ENCODE results near the gene MTMR12. TPM values are rescaled to one million over a fixed set of nuclear protein-coding genes. Genes with fewer than 3 reads are reported as not detected.
"Not testable (repeated sequence)": the region's sequence is repeated elsewhere in the genome, so short reads cannot be mapped to it uniquely, and the experiment has no call there.

MTMR12 gene
- total and polyA plus RNA-seq, 4 donors = 8.8 to 37.8 (median 23.9) TPM

DNA sequence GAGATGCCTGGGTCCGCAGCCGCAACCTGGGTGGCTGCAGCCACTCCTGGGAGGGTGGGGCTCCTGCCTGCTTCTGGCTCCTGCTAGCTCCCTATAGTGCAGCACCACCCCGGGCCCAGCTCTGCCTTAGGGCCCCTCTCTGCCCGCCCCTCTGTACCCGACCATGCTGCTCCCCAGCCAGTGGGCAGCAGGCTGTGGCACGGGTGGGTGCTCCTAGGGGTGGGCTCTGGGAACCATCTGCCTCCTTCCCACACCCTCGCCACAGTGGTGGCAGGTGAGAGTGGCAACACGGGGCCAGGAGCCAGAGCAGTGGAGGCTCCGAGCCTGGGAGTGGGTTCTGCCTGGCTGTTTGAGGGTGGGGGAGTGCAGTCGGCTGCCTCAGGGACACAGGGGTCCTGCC, 7.8 kb upstream of the MTMR12 start:
- intact Hi-C loops (cut with DNase I) = no loop called here
- no peak for DNase-seq

GRCh38 chr5:32319926-32320543, 7.3 kb upstream of the MTMR12 start:
- ATAC-seq (ENCODE audit: low FRiP score) (no peak), DNase-seq (no peak)
- Histone ChIP-seq H3K27ac (ENCODE audit: low read depth in 1 of 2, low read length in 2 of 2) (no peak overlapping the region), H3K4me1 (ENCODE audit: control insufficient read depth in 1 of 2, insufficient read depth in 2 of 2, low read length in 2 of 2) (no peaks in the 10 kb centered on the region), H3K27me3 (ENCODE audit: control insufficient read depth in 1 of 2, insufficient read depth in 2 of 2, low read length in 1 of 2) (no peaks in the 10 kb centered on the region), H3K9me3 (ENCODE audit: control insufficient read depth, low read length) (no peaks in the 10 kb centered on the region), H3K4me3 (ENCODE audit: low read length in 2 of 2) (no peak overlapping the region), H3K36me3 (ENCODE audit: control insufficient read depth in 1 of 2, insufficient read depth in 2 of 2, low read length in 1 of 2) (no peaks in the 10 kb centered on the region)
- WGBS, 2 donors = 80 to 85% methylated on average over 7 of the region's 7 CpGs
- intact Hi-C loops (cut with DNase I) = no loop called here

More for the DNA sequence above, 7.8 kb upstream of the MTMR12 start:
- Histone ChIP-seq H3K4me3 (ENCODE audit: low read length in 2 of 2) (no peak overlapping the region), H3K36me3 (ENCODE audit: control insufficient read depth in 1 of 2, insufficient read depth in 2 of 2, low read length in 1 of 2) (no peaks in the 10 kb centered on the region), H3K4me1 (ENCODE audit: control insufficient read depth in 1 of 2, insufficient read depth in 2 of 2, low read length in 2 of 2) (no peaks in the 10 kb centered on the region), H3K9me3 (ENCODE audit: control insufficient read depth, low read length) (no peaks in the 10 kb centered on the region), H3K27me3 (ENCODE audit: control insufficient read depth in 1 of 2, insufficient read depth in 2 of 2, low read length in 1 of 2) (no peaks in the 10 kb centered on the region), H3K27ac (ENCODE audit: low read depth in 1 of 2, low read length in 2 of 2) (no peak overlapping the region)
- WGBS, 2 donors = 88 to 91% methylated on average over 8 to 10 of the region's 10 CpGs
- peak; percentile 50 for ATAC-seq (ENCODE audit: low FRiP score)

DNA sequence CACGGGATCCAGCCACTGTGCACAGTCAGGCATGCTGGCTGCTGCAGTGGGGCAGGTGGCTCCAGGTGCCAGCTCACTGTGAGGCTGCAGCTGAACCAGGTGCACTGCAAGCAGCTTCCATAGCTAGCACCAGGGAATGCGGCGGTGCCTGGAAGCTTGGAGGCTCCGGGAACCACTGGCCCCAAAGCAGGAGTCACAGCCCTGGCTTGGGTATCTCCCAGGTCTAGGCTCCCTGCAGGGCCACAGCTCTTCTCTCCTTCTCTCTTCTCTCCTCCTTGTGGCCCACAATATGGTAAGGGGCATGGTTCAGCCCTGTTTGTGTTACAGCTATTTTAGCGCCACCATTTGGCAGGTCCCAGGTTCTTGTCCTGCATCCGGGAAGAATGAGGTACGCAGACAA, 6.7 kb upstream of the MTMR12 start:
- H3K27ac ChIP-seq (ENCODE audit: low read depth in 1 of 2, low read length in 2 of 2) = no peak overlapping the region
- no peak for ATAC-seq (ENCODE audit: low FRiP score)
- no peaks in the 10 kb centered on the region for H3K36me3 ChIP-seq (ENCODE audit: control insufficient read depth in 1 of 2, insufficient read depth in 2 of 2, low read length in 1 of 2)
- H3K9me3 ChIP-seq (ENCODE audit: control insufficient read depth, low read length) = no peaks in the 10 kb centered on the region
- H3K4me3 ChIP-seq (ENCODE audit: low read length in 2 of 2) = no peak overlapping the region
- 71 to 82% methylated on average over 7 of the region's 7 CpGs for WGBS, 2 donors
- H3K4me1 ChIP-seq (ENCODE audit: control insufficient read depth in 1 of 2, insufficient read depth in 2 of 2, low read length in 2 of 2) = no peaks in the 10 kb centered on the region
- H3K27me3 ChIP-seq (ENCODE audit: control insufficient read depth in 1 of 2, insufficient read depth in 2 of 2, low read length in 1 of 2) = no peaks in the 10 kb centered on the region
- DNase-seq = no peak
- intact Hi-C loops (cut with DNase I) = no loop called here

DNA sequence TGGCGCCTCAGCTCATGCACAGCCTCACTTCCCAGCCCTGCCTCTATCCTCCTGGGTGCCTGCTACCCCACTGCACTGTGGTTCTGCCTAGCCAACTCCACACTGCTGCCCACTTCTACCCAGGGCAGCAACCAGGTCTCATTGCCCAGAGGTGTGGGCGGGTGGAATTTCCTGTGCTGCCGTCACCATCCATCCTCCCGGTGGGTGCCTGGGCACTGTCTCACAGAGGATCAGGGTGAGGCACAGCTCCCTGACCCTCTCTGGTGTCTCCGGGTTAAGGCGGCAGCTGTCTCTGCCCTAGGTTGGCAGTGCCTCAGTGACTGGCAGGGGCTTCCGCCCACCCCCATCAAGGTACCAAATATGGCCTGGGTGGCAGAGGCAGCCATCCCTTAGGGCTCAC, 4.3 kb upstream of the MTMR12 start:
- H3K27me3 ChIP-seq (ENCODE audit: control insufficient read depth in 1 of 2, insufficient read depth in 2 of 2, low read length in 1 of 2) = no peaks in the 10 kb centered on the region
- no peaks in the 10 kb centered on the region for H3K36me3 ChIP-seq (ENCODE audit: control insufficient read depth in 1 of 2, insufficient read depth in 2 of 2, low read length in 1 of 2)
- no peak overlapping the region for H3K4me3 ChIP-seq (ENCODE audit: low read length in 2 of 2)
- no peak overlapping the region for H3K27ac ChIP-seq (ENCODE audit: low read depth in 1 of 2, low read length in 2 of 2)
- ATAC-seq (ENCODE audit: low FRiP score) (no peak), DNase-seq (no peak)
- H3K4me1 ChIP-seq (ENCODE audit: control insufficient read depth in 1 of 2, insufficient read depth in 2 of 2, low read length in 2 of 2) = no peaks in the 10 kb centered on the region
- no peaks in the 10 kb centered on the region for H3K9me3 ChIP-seq (ENCODE audit: control insufficient read depth, low read length)
- intact Hi-C loops (cut with DNase I) = no loop called here
- 59 to 61% methylated on average over 7 of the region's 7 CpGs for WGBS, 2 donors

DNA sequence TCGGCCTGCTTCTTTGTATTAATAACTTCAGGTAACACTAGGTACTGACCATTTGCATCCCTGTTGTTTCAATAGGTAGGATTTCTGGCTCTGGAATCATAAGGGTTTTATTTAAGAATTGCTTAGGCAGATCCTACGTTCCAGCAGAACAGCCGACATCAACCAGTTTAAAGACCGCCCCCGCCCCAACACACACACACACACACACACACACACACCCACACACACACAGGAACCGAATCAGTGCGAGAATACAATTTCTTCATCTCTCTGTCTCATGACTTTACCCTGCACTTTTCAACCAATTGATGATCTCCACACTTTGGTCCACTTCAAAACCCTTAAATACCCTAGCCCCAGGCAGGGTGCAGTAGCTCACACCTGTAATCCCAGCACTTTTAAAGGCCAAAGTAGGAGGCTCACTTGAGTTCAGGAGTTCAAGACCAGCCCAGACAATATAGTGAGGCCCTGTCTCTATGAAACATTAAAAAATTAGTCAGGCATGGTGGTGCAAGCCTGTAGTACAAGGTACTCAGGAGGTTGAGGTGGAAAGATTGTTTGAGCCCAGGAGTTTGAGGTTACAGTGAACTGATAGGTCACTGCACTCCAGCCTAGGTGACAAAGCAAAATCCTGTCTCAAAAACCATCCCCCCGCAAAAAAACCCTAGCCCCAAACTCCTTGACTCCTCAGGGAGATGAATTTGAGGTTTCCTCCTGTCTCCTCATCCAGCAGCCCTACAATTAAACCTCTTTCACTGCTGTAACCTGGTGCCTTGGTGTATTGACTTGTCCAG, 2.7 kb upstream of the MTMR12 start:
- intact Hi-C loops (cut with DNase I) = no loop called here
- DNase-seq = no peak
- no peak overlapping the region for H3K4me3 ChIP-seq (ENCODE audit: low read length in 2 of 2)
- no peak for ATAC-seq (ENCODE audit: low FRiP score)
- no peaks in the 10 kb centered on the region for H3K9me3 ChIP-seq (ENCODE audit: control insufficient read depth, low read length)
- no peaks in the 10 kb centered on the region for H3K4me1 ChIP-seq (ENCODE audit: control insufficient read depth in 1 of 2, insufficient read depth in 2 of 2, low read length in 2 of 2)
- WGBS, 2 donors = 79 to 84% methylated on average over 8 of the region's 8 CpGs
- no peak overlapping the region for H3K27ac ChIP-seq (ENCODE audit: low read depth in 1 of 2, low read length in 2 of 2)
- no peaks in the 10 kb centered on the region for H3K36me3 ChIP-seq (ENCODE audit: control insufficient read depth in 1 of 2, insufficient read depth in 2 of 2, low read length in 1 of 2)
- no peaks in the 10 kb centered on the region for H3K27me3 ChIP-seq (ENCODE audit: control insufficient read depth in 1 of 2, insufficient read depth in 2 of 2, low read length in 1 of 2)

DNA sequence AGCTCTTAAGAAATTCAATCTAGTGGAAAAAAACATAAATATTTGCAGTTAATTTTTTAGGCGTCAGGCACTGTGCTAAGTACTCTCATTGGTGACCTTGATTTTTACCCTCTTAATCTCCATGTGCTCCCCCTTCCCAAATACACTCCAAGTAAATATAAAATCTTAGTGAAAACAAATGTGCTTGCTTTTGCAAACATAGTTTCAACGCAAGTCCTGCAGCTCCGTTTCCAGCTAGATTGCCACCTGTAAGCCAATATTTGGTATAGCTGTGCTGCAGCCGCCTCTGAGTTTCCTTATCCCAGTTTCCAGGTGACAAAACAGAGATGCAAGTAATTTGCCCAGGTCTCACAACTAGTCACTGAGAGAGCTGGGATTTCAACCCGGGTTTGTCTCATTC, 1.9 kb upstream of the MTMR12 start:
- Histone ChIP-seq H3K9me3 (ENCODE audit: control insufficient read depth, low read length) (no peaks in the 10 kb centered on the region), H3K27ac (ENCODE audit: low read depth in 1 of 2, low read length in 2 of 2) (no peak overlapping the region), H3K4me1 (ENCODE audit: control insufficient read depth in 1 of 2, insufficient read depth in 2 of 2, low read length in 2 of 2) (no peaks in the 10 kb centered on the region), H3K4me3 (ENCODE audit: low read length in 2 of 2) (no peak overlapping the region), H3K27me3 (ENCODE audit: control insufficient read depth in 1 of 2, insufficient read depth in 2 of 2, low read length in 1 of 2) (no peaks in the 10 kb centered on the region), H3K36me3 (ENCODE audit: control insufficient read depth in 1 of 2, insufficient read depth in 2 of 2, low read length in 1 of 2) (no peaks in the 10 kb centered on the region)
- 77% methylated on average over 5 of the region's 5 CpGs for WGBS, 2 donors
- intact Hi-C loops (cut with DNase I) = loop anchor here (5.0 kb wide), 2 partner anchors 82 to 142 kb away; partner anchors contain the start of gene GOLPH3 (in 1 of the 2)
- ATAC-seq (ENCODE audit: low FRiP score) (no peak), DNase-seq (no peak)

DNA sequence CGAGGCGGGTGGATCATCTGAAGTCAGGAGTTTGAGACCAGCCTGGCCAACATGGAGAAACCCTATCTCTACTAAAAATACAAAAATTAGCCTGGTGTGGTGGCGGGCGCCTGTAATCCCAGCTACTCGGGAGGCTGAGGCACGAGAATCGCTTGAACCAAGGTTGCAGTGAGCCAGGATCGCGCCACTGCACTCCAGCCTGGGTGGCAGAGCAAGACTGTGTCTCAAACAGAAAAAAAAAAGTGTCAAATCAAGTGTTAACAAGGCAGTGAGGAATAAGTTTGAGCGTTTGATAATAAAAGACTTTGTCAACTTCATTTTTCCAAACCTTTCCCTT, 1.4 kb upstream of the MTMR12 start:
- intact Hi-C loops (cut with DNase I) = loop anchor here (5.0 kb wide), 2 partner anchors 82 to 142 kb away; partner anchors contain the start of gene GOLPH3 (in 1 of the 2)
- ATAC-seq (ENCODE audit: low FRiP score); H3K4me1 ChIP-seq (ENCODE audit: control insufficient read depth in 1 of 2, insufficient read depth in 2 of 2, low read length in 2 of 2); DNase-seq; H3K9me3 ChIP-seq (ENCODE audit: control insufficient read depth, low read length); H3K27me3 ChIP-seq (ENCODE audit: control insufficient read depth in 1 of 2, insufficient read depth in 2 of 2, low read length in 1 of 2); H3K4me3 ChIP-seq (ENCODE audit: low read length in 2 of 2); H3K27ac ChIP-seq (ENCODE audit: low read depth in 1 of 2, low read length in 2 of 2); H3K36me3 ChIP-seq (ENCODE audit: control insufficient read depth in 1 of 2, insufficient read depth in 2 of 2, low read length in 1 of 2): not testable (repeated sequence)
- WGBS, 2 donors = 87 to 90% methylated on average over 10 of the region's 10 CpGs

- Histone ChIP-seq H3K27me3 (ENCODE audit: control insufficient read depth in 1 of 2, insufficient read depth in 2 of 2, low read length in 1 of 2) (no peaks in the 10 kb centered on the region), H3K27ac (ENCODE audit: low read depth in 1 of 2, low read length in 2 of 2) (peak overlapping the region; percentile 92 to 97), H3K36me3 (ENCODE audit: control insufficient read depth in 1 of 2, insufficient read depth in 2 of 2, low read length in 1 of 2) (peaks cover 0 to under 1% of the 10 kb centered on the region in 2 donors), H3K4me3 (ENCODE audit: low read length in 2 of 2) (peak overlapping the region; percentile 81 to 97), H3K9me3 (ENCODE audit: control insufficient read depth, low read length) (no peaks in the 10 kb centered on the region), H3K4me1 (ENCODE audit: control insufficient read depth in 1 of 2, insufficient read depth in 2 of 2, low read length in 2 of 2) (no peaks in the 10 kb centered on the region)
- WGBS, 2 donors = 0 to 1% methylated on average over 24 to 34 of the region's 34 CpGs
- DNase-seq (peak; percentile 81 to 93), ATAC-seq (ENCODE audit: low FRiP score) (peak; percentile 61)
- intact Hi-C loops (cut with DNase I) = loop anchor here (5.0 kb wide), 2 partner anchors 80 to 140 kb away; partner anchors contain the start of gene GOLPH3 (in 1 of the 2)
Measured at GRCh38 chr5:32312197-32312594, 543 bp downstream of the MTMR12 start.

Data from aorta (tissue), 5 donors.